ENCODE measurements around the gene ANKRD13D.

The ANKRD13D gene

DNA sequence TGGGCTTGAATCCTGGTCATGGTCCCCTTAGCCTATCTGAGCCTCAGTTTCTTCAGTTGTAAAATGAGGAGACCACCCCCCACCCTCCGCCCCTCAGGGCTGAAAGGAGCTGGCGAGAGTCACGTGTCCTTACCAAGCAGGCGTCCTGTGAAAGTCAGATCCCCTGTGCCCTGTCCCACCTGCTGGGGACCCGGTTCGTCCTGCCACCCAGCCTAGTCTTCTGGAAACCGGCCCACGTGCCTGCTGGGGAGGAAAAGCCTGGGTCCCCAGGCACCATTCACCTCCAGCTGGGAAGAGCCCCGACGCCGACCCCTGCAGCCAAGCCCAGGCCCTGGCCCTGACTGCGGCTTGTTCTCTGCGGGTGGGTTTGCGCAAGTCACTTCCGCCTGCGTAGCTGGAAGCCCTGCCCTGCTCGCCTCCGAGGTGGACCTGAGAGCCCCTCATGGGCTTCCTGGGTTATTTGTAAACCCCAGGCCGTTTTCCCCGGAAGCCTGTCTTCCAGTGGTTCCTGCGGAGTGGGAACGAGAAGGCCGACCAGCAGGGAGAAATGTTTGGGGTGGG lies 13.5 kb downstream of the ANKRD13D start:
- no peak for DNase-seq (ENCODE audit: low read depth in 2 of 2)

DNA sequence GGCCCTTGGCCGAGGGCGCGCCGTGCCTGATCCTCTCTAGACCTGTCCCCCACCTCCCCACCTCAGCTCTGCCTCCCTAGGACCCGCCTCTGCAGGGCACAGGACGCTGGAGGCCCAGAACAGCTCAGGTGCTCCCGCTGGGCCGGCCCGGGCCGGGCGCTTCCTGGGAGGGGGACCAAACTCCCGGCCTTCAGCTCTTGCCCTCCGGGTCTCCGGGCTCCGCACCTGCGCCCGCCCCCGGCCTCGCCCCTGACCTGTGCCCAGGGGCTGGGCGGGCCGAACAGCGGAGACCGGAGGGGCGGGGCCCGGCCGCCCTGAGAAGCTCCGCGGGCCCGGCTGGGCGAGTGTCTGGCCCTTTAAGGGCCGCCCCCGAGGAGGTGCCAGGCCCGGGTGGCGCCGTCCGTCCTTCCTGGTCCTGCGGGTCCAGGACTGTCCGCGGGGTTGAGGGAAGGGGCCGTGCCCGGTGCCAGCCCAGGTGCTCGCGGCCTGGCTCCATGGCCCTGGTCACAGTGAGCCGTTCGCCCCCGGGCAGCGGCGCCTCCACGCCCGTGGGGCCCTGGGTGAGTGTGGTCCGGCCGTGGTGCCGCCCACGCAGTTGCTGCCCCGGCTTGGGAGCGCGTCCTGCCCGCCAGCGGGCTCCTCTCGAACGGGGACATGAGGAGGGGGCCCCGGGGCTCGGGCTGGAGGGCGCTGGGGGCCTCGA lies 14.2 kb downstream of the ANKRD13D start, which contains the start of gene SSH3:
Gene SSH3, plus strand, starts transcription at position 399 of the 703 bp plus-strand sequence. Its CDS starts 96 bp downstream, at position 495.
- no peak for DNase-seq (ENCODE audit: low read depth in 2 of 2)

DNA sequence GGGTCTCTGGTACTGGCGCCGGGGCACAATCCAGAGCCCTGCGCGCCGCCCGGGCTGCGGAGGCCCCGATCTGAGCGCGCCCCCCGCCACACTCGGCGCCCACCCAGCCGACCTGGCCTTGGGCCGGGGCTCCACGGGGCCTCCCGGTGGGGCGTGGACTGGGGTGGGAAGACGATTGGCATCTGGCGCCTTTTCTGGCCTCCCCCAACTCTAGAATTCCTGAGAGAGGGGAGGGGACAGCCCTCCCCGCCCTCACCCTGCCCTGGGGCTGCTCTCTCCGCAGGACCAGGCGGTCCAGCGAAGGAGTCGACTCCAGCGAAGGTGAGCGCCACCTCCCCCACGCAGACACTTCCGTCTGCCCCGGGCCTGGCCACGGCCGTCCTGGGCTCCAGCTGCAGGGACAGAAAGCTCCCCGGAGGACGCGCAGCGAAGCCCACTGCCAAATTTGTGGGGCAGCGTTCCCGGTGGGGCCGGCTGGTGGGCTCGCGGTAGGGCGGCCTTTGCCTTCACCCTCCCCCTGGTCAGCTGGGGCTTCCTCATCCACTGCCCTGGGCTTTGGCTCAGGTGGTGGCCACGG lies 14.8 kb downstream of the ANKRD13D start:
- no peak for DNase-seq (ENCODE audit: low read depth in 2 of 2)

- DNase-seq (ENCODE audit: low read depth in 2 of 2) = no peak
Observed at GRCh38 chr11:67304511-67305113, 15.5 kb downstream of the ANKRD13D start.

GRCh38 chr11:67306769-67307544 lies 17.9 kb downstream of the ANKRD13D start:
- DNase-seq (ENCODE audit: low read depth in 2 of 2) = no peak

DNA sequence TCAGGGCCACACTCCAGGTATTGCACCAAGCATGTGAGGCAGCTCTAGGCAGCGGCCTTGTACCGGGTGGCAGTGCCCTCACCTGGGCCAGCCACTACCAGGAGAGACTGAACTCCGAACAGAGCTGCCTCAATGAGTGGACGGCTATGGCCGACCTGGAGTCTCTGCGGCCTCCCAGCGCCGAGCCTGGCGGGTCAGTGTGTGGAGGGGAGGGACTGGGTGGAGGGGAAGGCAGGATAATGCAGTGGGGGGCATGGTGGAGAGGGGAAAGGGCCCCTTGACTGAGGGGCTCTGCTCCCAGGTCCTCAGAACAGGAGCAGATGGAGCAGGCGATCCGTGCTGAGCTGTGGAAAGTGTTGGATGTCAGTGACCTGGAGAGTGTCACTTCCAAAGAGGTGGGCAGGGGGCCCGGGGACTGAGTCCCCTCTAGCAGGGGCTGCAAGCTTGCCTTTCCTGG lies 18.5 kb downstream of the ANKRD13D start:
- no peak for DNase-seq (ENCODE audit: low read depth in 2 of 2)

- DNase-seq (ENCODE audit: low read depth in 2 of 2) = no peak
Observed at GRCh38 chr11:67308031-67308866, 19.1 kb downstream of the ANKRD13D start.

GRCh38 chr11:67309166-67309565 lies 20.1 kb downstream of the ANKRD13D start:
- DNase-seq (ENCODE audit: low read depth in 2 of 2) = no peak

DNA sequence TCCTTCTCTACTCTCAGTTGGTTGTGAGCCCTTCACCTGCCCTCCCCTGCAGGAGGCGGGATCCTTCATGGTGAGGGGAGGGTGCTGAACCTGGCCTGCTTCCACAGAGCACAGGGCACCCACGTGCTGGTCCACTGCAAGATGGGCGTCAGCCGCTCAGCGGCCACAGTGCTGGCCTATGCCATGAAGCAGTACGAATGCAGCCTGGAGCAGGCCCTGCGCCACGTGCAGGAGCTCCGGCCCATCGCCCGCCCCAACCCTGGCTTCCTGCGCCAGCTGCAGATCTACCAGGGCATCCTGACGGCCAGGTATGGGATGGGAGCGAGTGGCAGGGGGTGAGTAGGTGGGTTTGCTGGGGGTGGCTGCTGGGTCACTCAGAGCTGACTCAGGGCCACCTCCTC lies 20.6 kb downstream of the ANKRD13D start:
- DNase-seq (ENCODE audit: low read depth in 2 of 2) = no peak

DNA sequence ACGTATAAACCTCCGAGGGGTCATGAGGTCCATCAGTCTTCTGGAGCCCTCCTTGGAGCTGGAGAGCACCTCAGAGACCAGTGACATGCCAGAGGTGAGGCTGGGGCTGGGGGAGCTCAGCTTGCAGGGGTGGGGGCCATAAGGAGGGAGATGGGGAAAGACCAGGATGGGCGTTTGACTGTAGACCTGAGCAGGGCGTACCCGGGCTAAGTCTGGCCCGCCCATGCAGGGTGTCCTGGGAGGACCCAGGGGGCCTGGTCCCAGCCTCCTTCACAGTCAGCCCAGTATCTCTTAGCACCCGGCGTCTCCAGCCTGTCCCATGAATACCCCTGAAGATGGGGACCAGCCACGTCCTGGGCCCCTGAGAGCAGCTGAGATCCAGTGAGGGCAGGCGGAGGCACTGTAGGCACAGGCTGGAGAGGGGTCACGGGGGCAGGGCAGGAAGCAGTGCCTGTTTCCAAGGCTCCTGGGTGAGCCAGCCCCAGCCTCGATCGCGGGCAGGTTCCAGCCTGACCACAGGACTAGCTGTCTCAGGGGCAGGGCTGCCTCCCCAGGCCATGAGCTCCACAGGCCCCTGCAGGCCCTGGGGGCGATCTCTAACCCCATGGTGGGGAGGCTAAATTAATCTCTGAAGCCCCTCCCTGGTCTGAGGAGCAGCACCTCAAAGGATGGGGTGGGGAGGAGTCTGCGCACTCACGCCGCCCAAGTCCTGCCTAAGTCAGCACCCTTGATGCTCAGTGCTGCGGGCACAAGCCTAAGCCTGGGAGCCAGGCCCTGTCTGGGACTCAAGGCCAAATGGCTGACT lies 21.3 kb downstream of the ANKRD13D start:
- DNase-seq (ENCODE audit: low read depth in 2 of 2) = no peak

GRCh38 chr11:67311051-67311555 lies 22.0 kb downstream of the ANKRD13D start:
- no peak for DNase-seq (ENCODE audit: low read depth in 2 of 2)

- no peak for DNase-seq (ENCODE audit: low read depth in 2 of 2)
Observed at GRCh38 chr11:67311556-67312082, 22.5 kb downstream of the ANKRD13D start.

GRCh38 chr11:67312187-67313021 lies 23.3 kb downstream of the ANKRD13D start:
- DNase-seq (ENCODE audit: low read depth in 2 of 2) = no peak

DNA sequence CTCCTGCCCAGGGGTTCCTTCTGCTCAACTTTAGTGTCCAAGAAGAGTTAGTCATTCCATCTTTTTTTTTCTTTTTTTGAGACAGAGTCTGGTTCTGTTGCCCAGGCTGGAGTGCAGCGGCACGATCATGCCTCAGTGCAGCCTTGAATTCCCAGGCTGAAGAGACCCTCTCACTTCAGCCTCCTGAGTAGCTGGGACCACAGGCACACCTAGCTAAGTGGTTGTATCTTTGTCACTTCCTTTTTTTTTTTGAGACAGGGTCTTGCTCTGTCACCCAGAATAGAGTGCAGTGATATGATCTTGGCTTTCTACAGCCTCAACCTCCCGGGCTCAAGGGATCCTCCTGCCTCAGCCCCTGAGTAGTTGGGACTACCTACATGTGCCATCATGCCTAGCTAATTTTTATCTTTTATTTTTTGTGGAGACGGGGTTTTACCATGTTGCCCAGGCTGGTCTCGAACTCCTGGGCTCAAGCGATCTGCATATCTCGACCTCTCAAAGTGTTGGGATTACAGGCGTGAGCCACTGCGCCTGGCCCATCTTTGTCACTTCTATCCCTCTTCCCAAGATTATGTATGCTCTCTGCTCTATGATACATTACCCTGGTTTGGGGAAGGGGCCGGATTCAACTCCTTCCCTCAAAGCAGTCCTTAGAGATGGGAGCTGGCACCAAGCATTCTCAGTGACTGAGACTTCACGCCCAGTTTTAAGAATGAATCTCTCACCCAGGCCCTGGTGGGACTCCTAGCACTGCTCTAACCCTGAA lies 24.2 kb downstream of the ANKRD13D start:
- no peak for DNase-seq (ENCODE audit: low read depth in 2 of 2)

- DNase-seq (ENCODE audit: low read depth in 2 of 2) = no peak
Observed at GRCh38 chr11:67314218-67314617, 25.1 kb downstream of the ANKRD13D start.

DNA sequence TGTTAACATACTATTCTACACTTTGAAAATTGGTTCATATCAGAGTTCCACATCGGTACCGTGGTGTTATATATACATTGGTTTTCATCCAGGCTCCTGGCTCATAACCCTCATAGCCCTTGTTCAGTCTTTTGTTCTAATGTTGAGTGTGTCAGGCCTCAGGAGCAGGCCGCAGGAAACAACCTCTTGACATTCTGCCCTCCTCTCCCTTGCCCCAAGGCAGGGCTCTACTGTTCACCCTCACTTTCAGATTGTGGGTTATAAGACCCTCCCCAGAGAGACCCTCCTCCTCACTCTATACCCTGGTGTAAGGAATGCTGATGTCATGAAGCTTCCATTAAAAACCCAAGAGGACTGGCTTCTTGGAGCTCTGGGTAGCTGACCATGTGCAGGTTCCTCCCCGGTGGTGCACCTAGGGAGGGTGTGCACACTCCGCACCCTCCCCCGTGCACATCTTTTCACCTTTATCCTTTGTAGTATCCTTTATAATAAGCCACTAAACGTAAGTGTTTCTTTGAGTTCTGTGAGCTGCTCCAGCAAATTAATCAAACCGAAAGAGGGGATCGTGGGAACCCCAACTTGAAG lies 26.3 kb downstream of the ANKRD13D start:
- no peak for DNase-seq (ENCODE audit: low read depth in 2 of 2)

- no peak for DNase-seq (ENCODE audit: low read depth in 2 of 2)
Observed at GRCh38 chr11:67316882-67317204, 27.7 kb downstream of the ANKRD13D start.
